ENCODE results near the gene GULP1. TPM values are rescaled to one million over a fixed set of nuclear protein-coding genes. Genes with fewer than 3 reads are reported as not detected.

The GULP1 gene
- polyA plus RNA-seq, 3 donors, result 51.1 to 66.6 (median 60.2) TPM

GRCh38 chr2:188345831-188346458 lies 54.3 kb downstream of the GULP1 start:
- DNase-seq (ENCODE audit: extremely low read depth in 1 of 11, low read depth in 9 of 11, low spot score in 4 of 11), result no peak

DNA sequence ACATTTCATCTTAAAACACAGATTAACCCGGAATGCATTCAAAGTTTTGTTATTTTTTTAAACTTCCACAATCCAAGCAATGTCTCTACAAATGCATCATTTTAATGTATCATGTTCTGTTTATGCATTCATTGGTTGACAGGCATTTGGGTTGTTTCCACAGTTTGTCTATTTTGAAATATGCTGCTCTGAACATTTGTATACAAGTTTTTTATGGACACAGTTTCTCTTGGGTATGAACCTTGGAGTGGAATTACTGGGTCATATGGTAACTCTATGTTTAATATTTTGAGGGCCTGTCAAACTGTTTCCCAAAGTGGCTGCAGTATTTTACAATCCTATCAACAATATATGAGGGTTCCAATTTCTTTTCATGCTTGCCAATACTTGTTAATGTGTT lies 57.3 kb downstream of the GULP1 start:
- DNase-seq (ENCODE audit: extremely low read depth in 1 of 11, low read depth in 9 of 11, low spot score in 4 of 11), result no peak

DNA sequence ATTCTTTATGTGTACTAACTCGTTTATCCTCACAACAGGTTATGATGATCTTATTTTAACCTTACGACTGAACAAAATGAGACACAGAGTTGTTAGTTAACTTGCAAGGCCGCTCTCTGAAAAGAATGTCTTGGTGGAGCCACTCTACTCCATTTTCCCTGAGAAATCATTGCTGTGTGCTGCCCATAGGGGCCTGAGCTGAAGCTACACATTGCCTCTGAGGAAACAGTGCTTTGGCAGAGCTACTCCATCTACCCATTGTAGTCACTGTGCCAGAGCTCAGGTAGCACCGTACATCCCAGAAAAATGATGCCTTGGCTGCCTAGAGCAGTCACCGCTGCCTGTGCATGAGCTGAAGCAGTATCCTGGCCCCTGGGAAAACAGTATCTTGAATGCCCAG lies 61.6 kb downstream of the GULP1 start:
- no peak for DNase-seq (ENCODE audit: extremely low read depth in 1 of 11, low read depth in 9 of 11, low spot score in 4 of 11)

- DNase-seq (ENCODE audit: extremely low read depth in 1 of 11, low read depth in 9 of 11, low spot score in 4 of 11), result no peak
Measured at GRCh38 chr2:188360485-188361263, 69.0 kb downstream of the GULP1 start.

GRCh38 chr2:188364033-188364630 lies 72.5 kb downstream of the GULP1 start:
- DNase-seq (ENCODE audit: extremely low read depth in 1 of 11, low read depth in 9 of 11, low spot score in 4 of 11), result no peak

DNA sequence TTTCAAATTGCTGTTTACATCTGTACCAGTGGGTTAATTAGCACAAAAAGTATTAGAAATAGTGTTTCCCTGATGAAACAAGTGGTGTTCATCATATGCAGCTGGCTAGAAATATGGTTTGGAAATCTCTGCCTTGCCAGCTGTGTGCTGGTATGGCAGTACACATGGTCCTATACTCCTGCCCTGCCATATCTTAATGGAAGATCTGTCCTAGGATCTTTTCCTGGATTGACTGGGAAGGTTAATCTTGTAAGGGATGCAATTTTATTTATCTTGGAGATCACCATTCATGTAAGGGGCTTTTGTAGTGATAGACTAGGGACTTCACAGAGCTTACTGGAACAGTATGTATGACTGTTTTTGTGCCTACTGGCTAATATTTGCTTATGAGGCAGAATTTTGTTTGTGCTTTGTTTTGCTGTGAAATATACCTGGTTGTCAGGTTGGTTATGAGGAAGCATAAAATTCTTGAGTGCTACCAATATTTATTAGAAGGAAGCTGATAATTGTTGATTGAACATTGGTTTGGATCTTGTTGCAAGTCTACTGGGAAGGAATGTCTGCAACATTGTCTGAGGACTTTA lies 73.5 kb downstream of the GULP1 start:
- DNase-seq (ENCODE audit: extremely low read depth in 1 of 11, low read depth in 9 of 11, low spot score in 4 of 11), result no peak

GRCh38 chr2:188367164-188367563 lies 75.5 kb downstream of the GULP1 start:
- DNase-seq (ENCODE audit: extremely low read depth in 1 of 11, low read depth in 9 of 11, low spot score in 4 of 11), result no peak

DNA sequence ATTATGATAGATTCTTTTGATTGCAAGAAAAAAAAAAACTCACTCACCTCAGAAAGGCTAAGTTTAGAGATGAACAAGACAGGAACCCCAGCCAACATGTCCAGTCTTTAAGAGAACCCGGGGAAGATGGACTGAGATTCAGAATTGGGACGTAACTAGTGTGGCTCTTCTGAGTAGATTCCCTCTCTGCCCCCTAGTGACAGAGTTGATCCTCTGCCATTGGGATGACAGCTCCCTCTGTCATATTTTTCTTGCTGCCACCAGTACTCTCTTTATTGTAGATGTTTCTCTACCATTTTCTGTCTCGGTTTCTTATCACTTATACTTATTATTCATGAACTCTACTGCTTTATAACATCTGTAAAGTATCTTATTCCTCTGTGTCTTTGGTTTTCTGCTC lies 77.7 kb downstream of the GULP1 start:
- peak in 1 of 11 donors; percentile 6 for DNase-seq (ENCODE audit: extremely low read depth in 1 of 11, low read depth in 9 of 11, low spot score in 4 of 11)

- DNase-seq (ENCODE audit: extremely low read depth in 1 of 11, low read depth in 9 of 11, low spot score in 4 of 11), result no peak
Measured at GRCh38 chr2:188378371-188378950, 86.8 kb downstream of the GULP1 start.

- DNase-seq (ENCODE audit: extremely low read depth in 1 of 11, low read depth in 9 of 11, low spot score in 4 of 11), result no peak
Measured at GRCh38 chr2:188379748-188380147, 88.1 kb downstream of the GULP1 start.

GRCh38 chr2:188380280-188380679 lies 88.6 kb downstream of the GULP1 start:
- DNase-seq (ENCODE audit: extremely low read depth in 1 of 11, low read depth in 9 of 11, low spot score in 4 of 11), result no peak

GRCh38 chr2:188381614-188382013 lies 89.9 kb downstream of the GULP1 start:
- DNase-seq (ENCODE audit: extremely low read depth in 1 of 11, low read depth in 9 of 11, low spot score in 4 of 11), result no peak

GRCh38 chr2:188382107-188382506 lies 90.4 kb downstream of the GULP1 start:
- no peak for DNase-seq (ENCODE audit: extremely low read depth in 1 of 11, low read depth in 9 of 11, low spot score in 4 of 11)

- DNase-seq (ENCODE audit: extremely low read depth in 1 of 11, low read depth in 9 of 11, low spot score in 4 of 11), result no peak
Measured at GRCh38 chr2:188383158-188383557, 91.5 kb downstream of the GULP1 start.

- no peak for DNase-seq (ENCODE audit: extremely low read depth in 1 of 11, low read depth in 9 of 11, low spot score in 4 of 11)
Measured at GRCh38 chr2:188385857-188386256, 94.2 kb downstream of the GULP1 start.

GRCh38 chr2:188388831-188389230 lies 97.2 kb downstream of the GULP1 start:
- no peak for DNase-seq (ENCODE audit: extremely low read depth in 1 of 11, low read depth in 9 of 11, low spot score in 4 of 11)

- DNase-seq (ENCODE audit: extremely low read depth in 1 of 11, low read depth in 9 of 11, low spot score in 4 of 11), result no peak
Measured at GRCh38 chr2:188391354-188391753, 99.7 kb downstream of the GULP1 start.

GRCh38 chr2:188394931-188395472 lies 103.3 kb downstream of the GULP1 start:
- no peak for DNase-seq (ENCODE audit: extremely low read depth in 1 of 11, low read depth in 9 of 11, low spot score in 4 of 11)

DNA sequence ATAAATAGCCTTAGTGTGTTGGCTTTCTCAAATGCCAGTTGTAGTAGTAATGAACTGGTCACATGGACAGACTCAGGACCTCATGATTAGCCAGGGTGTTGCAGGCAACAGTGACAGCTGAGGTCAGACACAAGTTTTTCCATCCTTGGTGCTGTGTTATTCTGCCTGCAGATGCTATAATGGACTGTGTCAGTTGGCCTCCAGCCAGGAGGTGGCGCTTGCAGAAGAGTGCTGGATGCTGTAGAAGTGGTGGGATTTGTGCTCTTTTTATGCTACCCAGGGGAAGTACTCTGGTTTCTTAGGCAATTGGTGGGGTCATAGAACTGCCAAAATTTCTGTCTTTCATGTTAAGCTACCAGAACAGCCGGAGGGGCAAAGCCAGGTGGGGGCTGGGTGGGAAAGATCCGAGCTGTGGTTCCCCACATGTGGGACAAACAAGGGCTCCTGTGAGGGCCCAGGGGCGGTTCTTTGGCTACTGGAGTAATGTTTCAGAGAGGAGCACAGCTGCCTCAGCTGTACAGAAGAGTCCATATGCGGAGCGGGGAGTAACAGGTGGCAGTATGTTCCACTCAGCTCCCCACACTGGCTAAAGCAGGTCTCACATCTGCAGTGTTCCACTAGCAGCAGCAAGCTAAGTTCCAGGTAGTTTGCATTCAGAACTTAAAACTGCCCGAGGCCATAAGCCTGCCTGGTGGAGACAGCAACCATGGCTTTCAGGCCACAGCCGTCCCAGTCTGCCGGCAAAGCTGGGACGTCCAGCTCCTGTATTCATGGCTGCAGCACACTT lies 104.4 kb downstream of the GULP1 start:
- no peak for DNase-seq (ENCODE audit: extremely low read depth in 1 of 11, low read depth in 9 of 11, low spot score in 4 of 11)

Data from renal cortex interstitium (tissue), 11 donors.